GM12875 (cell line): ENCODE measurements around the gene SYT7.

Experiments
- H3K4me3 ChIP-seq: one replicate; pipeline ENCODE4 v1.5.1; 2011; ENCODE audit warnings: low read depth, low read length, control low read depth
- TF ChIP-seq, protein P1 (sequence below): IDR thresholded peaks from 2 replicates; pipeline ENCODE4 v1.5.1; 2011; ENCODE audit warnings: low read depth, mild to moderate bottlenecking, control low read depth, inconsistent platforms, low read length, moderate library complexity, borderline replicate concordance; ENCODE audit not compliant: insufficient read depth

Gene SYT7

DNA sequence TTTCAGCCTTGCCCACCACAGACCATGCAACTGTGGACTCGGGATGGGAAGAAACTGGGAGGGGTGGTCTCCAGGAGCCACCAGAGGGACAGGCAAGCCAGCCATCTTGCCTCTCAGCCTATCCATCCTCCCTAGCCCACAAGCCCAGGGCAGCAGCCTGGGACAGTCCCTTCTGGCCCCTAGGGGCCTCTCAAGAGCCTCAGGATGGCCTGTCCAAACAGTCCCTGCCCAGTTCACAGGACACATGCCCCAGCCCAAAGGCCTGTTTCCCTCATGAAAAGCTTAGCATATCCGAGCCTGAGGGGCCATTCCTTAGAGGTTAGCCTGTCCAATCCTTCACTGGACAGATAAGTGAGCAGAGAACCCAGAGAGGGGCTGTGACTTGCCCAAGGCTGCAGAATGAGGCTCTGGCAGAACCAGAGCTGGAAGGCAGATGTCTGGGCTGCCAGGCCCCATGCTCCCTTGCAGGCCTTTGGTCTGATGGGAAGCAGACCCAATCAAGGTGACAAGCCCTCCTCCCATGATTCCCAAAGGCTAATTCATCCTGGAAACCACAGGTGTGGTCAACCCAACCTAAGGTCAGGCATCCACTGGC is 44.1 kb downstream of the SYT7 start:
- TF ChIP-seq, protein P1, sequence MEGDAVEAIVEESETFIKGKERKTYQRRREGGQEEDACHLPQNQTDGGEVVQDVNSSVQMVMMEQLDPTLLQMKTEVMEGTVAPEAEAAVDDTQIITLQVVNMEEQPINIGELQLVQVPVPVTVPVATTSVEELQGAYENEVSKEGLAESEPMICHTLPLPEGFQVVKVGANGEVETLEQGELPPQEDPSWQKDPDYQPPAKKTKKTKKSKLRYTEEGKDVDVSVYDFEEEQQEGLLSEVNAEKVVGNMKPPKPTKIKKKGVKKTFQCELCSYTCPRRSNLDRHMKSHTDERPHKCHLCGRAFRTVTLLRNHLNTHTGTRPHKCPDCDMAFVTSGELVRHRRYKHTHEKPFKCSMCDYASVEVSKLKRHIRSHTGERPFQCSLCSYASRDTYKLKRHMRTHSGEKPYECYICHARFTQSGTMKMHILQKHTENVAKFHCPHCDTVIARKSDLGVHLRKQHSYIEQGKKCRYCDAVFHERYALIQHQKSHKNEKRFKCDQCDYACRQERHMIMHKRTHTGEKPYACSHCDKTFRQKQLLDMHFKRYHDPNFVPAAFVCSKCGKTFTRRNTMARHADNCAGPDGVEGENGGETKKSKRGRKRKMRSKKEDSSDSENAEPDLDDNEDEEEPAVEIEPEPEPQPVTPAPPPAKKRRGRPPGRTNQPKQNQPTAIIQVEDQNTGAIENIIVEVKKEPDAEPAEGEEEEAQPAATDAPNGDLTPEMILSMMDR = no peak
- no peak overlapping the region for H3K4me3 ChIP-seq

DNA sequence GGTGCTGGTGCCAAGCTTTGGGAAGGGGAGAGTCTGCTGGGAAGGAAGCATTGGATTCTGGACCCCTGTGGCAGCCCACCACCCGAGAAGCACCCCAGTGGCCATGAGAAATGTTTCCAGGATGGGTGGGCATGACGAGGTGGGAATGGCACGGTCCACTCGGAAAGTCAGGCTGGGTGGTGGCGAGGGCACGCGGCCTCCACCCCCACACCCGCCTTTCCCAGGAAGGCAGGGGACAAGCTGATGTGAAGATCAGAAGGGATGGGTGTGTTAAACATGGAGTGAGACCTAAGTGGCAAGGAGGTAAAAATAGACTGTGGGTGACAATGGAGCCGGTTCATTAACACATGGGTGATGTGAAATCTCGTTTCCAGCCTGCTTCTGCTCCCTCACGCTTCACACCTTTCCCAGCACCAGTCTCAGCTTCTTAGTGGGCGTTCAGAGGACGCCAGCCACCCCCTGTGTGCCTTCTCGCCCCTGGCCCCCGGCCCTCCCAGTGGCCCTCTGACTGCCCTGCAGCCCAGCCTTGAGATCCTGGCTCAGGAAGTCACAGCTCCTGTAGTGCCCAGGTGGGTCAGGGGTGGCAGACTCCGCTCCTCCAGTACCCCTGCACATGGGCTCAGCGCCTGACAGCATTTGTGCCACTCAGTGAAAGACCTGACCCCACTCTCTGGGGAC is 44.7 kb downstream of the SYT7 start:
- TF ChIP-seq, protein P1 = no peak
- no peak overlapping the region for H3K4me3 ChIP-seq

DNA sequence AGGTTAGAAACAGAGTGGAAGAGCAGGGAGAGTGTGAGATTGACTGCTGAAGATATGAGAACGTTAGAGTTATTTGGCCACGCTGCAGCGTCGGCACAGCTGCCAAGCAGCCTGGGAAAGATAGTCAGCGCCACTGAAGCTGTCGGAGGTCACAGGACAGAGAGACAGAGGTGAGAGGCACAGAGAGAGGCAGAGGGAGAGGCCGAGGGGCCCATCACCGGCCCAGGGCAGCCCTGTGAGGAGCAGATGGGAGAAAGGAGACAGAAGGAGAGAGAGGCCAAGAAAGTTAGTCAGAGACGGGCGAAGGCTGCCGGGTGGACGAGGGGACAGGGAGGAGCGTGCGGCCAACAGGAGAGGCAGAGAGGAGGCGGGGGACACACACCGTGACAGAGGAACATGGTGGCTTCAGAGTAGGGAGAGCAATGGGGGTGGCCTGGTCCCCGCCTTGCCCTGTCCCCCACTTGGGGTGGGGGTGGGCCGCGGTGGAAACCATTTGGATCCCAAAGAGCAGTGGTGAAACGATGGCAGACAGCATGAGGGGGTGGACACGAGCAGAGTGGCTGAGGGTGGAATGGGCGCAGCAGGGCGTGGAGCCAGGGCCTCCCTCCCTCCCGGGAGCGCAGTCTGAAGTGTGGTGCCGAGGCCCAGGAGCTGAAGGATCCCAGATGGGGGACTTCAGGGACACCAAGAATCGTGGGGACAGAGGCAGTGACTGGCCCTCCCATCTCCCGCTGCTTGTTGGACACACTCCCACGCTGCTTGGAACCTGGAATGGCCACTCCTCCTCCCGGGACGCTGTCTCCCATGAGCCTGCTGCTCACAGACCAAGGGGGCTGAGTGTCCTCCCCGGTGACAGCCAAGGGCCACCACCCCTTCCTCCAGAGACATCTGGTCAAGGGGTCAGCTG is 45.7 kb downstream of the SYT7 start:
- TF ChIP-seq, protein P1 = no peak
- no peak overlapping the region for H3K4me3 ChIP-seq

DNA sequence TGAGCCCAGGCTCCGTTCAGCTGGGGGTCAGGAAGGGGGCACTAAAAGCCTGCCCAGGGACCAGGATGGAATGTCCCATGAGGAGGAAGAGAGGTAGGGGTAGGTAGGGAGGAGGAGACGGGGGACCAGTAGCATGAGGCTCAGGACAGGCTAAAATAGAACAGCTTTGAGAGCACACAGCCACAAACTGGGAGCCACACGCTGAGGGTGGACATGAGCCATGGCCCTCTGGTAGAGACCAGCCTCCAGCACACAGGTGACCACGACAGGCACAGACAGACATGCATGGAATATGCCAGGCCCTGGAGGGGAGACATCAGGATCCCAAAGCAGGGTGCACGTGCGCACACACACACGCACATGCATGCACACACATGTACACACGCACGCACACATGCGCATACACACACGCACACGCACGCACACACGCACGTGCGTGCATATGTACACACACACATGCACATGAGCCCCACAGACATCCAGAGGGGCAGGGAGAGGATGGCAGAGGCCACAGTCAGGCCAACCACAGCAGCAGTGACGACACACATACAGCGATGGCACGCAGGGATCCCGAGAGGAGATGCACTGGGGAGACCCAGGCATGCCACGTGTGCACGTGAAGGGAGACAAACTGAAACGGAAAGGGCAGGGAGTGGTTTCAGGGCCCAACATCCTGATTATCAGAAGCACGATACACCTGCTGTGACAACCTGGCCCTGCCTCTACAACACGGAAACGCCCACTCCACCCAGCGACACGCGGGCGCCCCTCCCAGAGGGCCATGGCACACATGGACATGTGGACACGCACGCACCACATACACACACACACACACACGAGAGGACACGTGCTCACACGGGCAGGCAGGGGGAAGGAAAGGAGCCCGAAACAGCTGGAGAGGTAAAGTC is 46.6 kb downstream of the SYT7 start:
- no peak overlapping the region for H3K4me3 ChIP-seq
- TF ChIP-seq, protein P1 = no peak

DNA sequence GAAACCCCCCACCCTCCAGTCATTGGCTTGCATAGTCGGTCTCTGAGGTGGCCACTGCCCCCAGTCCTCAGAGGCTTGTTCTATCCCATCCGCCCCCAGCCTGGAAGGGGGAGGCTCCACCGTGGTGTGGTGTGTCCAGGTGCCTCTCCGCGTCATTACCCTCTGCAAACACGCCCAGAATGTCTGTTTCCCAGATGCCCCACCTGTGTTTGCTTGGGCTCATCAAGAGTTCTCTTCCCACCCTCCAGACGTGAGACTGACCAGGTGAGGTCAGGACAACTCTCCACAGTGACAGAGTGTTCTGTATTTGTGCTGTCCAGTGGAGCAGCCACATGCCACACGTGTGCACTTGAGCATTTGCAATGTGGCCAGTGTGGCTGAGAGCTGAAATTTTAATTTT is 47.5 kb downstream of the SYT7 start:
- TF ChIP-seq, protein P1 = no peak
- no peak overlapping the region for H3K4me3 ChIP-seq

DNA sequence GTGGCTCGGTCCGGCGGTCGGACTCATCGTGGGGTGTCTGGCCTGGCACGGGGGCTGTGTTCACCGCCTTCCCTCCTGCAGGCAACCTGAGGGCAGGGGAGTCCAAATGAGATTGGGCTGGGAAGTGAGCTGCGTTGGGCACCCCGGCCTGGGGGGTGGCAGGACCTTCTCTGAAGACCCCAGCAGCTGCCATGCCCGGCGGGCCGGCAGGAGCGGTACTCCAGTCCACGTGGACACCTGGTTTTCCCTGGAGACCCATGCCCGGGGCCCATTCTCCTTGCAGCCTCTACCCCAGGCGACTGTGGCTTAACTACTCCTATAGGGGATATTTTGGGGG is 47.9 kb downstream of the SYT7 start:
- no peak overlapping the region for H3K4me3 ChIP-seq
- TF ChIP-seq, protein P1 = no peak
